CD14-positive monocyte (primary cell): Measurements from ENCODE around the gene AMBRA1. TPM values are rescaled to one million over a fixed set of nuclear protein-coding genes. Genes with fewer than 3 reads are reported as not detected.

Experiments
- DNase-seq, 3 donors: peaks; one replicate each; pipeline ENCODE4 v3.0.0-alpha.2; 2011 to 2022
- H2AFZ ChIP-seq: 2 replicates; pipeline ENCODE4 v1.6.0; 2012; ENCODE audit warnings: mild to moderate bottlenecking, low read depth, low read length, inconsistent platforms; ENCODE audit not compliant: insufficient read depth, poor library complexity, severe bottlenecking
- H3K27ac ChIP-seq, 2 donors: 1 replicate in 1 of 2; 2 replicates in 1 of 2; pipeline ENCODE4 v1.5.1; 2012 to 2013; ENCODE audit warnings: low read length in 2 of 2, control low read depth in 1 of 2, inconsistent platforms in 1 of 2, low read depth in 1 of 2, mild to moderate bottlenecking in 1 of 2
- H3K27me3 ChIP-seq, 2 donors: one replicate each; pipeline versions ENCODE4 v1.6.0 to v1.6.1; 2011 to 2013; ENCODE audit warnings: low read length in 2 of 2; ENCODE audit not compliant: control insufficient read depth in 2 of 2, insufficient read depth in 2 of 2
- H3K36me3 ChIP-seq, 2 donors: replicated peaks in 1 of 2; 1 replicate in 1 of 2; 2 replicates in 1 of 2; pipeline versions ENCODE4 v1.5.1 to v1.6.1; 2012 to 2013; ENCODE audit warnings: low read length in 2 of 2, control low read depth in 1 of 2, inconsistent platforms in 1 of 2, mild to moderate bottlenecking in 1 of 2; ENCODE audit not compliant: insufficient read depth in 2 of 2, control insufficient read depth in 1 of 2
- H3K4me1 ChIP-seq, 2 donors: 1 replicate in 1 of 2; 2 replicates in 1 of 2; pipeline versions ENCODE4 v1.5.1 to v1.6.1; 2012 to 2013; ENCODE audit warnings: low read length in 2 of 2, control low read depth in 1 of 2, inconsistent platforms in 1 of 2, mild to moderate bottlenecking in 1 of 2, moderate library complexity in 1 of 2; ENCODE audit not compliant: insufficient read depth in 2 of 2, control insufficient read depth in 1 of 2
- H3K4me2 ChIP-seq: replicated peaks from 2 replicates; pipeline ENCODE3; 2012; ENCODE audit warnings: low read length, moderate library complexity, mild to moderate bottlenecking; ENCODE audit not compliant: poor library complexity, severe bottlenecking; ENCODE audit errors: extremely low read depth
- H3K4me3 ChIP-seq, 3 experiments: fragments of 200-600 bp in 1 of 3; sonication (generic) in 1 of 3; replicated peaks in 1 of 3; 1 replicate in 2 of 3; 2 replicates in 1 of 3; pipeline ENCODE4 v1.5.1; 2011 to 2013; ENCODE audit warnings: low read length in 3 of 3, mild to moderate bottlenecking in 3 of 3, control low read depth in 2 of 3, low read depth in 2 of 3, inconsistent platforms in 1 of 3, moderate library complexity in 1 of 3
- H3K79me2 ChIP-seq: 2 replicates; pipeline ENCODE4 v1.6.0; 2012; ENCODE audit warnings: mild to moderate bottlenecking, control low read depth, inconsistent platforms, low read length, moderate library complexity; ENCODE audit not compliant: insufficient read depth
- H3K9ac ChIP-seq: 2 replicates; pipeline ENCODE4 v1.6.0; 2017; ENCODE audit warnings: low read length, mild to moderate bottlenecking; ENCODE audit not compliant: insufficient read depth, poor library complexity, severe bottlenecking
- H3K9me3 ChIP-seq, 2 donors: replicated peaks in 1 of 2; 1 replicate in 1 of 2; 2 replicates in 1 of 2; pipeline versions ENCODE4 v1.5.1 to v1.6.1; 2012 to 2013; ENCODE audit warnings: low read length in 2 of 2, control low read depth in 1 of 2; ENCODE audit not compliant: control insufficient read depth in 1 of 2, insufficient read depth in 1 of 2
- H4K20me1 ChIP-seq: 2 replicates; pipeline ENCODE4 v1.6.0; 2012; ENCODE audit warnings: mild to moderate bottlenecking, low read length, control low read depth, moderate library complexity; ENCODE audit not compliant: insufficient read depth
- H3K27ac Mint-ChIP-seq, 7 donors: one replicate each; pipeline ENCODE4 v1.8.0; 2020; ENCODE audit warnings: mild to moderate bottlenecking in 7 of 7, mixed read lengths in 7 of 7, moderate library complexity in 6 of 7, inconsistent platforms in 2 of 7
- H3K27me3 Mint-ChIP-seq, 3 donors: one replicate each; pipeline ENCODE4 v1.8.0; 2021 to 2022; ENCODE audit warnings: low read depth in 3 of 3, mild to moderate bottlenecking in 3 of 3, mixed read lengths in 3 of 3, moderate library complexity in 3 of 3, inconsistent platforms in 1 of 3
- H3K36me3 Mint-ChIP-seq, 2 donors: one replicate each; pipeline ENCODE4 v1.8.0; 2020; ENCODE audit warnings: mixed read lengths in 2 of 2, inconsistent platforms in 1 of 2, mild to moderate bottlenecking in 1 of 2
- H3K4me1 Mint-ChIP-seq: one replicate; pipeline ENCODE4 v1.8.0; 2020; ENCODE audit warnings: mild to moderate bottlenecking, mixed read lengths
- H3K4me3 Mint-ChIP-seq, 2 donors: one replicate each; pipeline ENCODE4 v1.8.0; 2020; ENCODE audit warnings: mild to moderate bottlenecking in 2 of 2, mixed read lengths in 2 of 2, moderate library complexity in 1 of 2
- H3K9me3 Mint-ChIP-seq, 7 donors: one replicate each; pipeline ENCODE4 v1.8.0; 2020 to 2022; ENCODE audit warnings: mixed read lengths in 7 of 7, mild to moderate bottlenecking in 6 of 7, moderate library complexity in 6 of 7, inconsistent platforms in 2 of 7
- WGBS: methylation state at CpG from one replicate; pipeline ENCODE4 v1.1.5; 2013; ENCODE audit warnings: missing lambda C conversion rate; ENCODE audit not compliant: insufficient coverage; 5-methylcytosine and 5-hydroxymethylcytosine counted together
- intact Hi-C, 2 donors: fragments of 100-400 bp; cut with micrococcal nuclease; formaldehyde crosslinking; loops; one replicate each; pipeline versions ENCODE4 v1.15.0 to v1.15.1; 2023
- polyA plus RNA-seq, 3 donors: library from polyadenylated mRNA; depleted of rRNA in 1 of 3; unstranded in 2 of 3; stranded (reverse) in 1 of 3; fragments of 300-500 nt in 2 of 3; fragments of >200 nt in 1 of 3; fragmentation: Illumina TruSeq in 2 of 3; gene quantifications; 1 replicate in 2 of 3; 2 replicates in 1 of 3; pipeline ENCODE4 v1.2.3, GENCODE V29; 2012 to 2021
- TF ChIP-seq, protein P1 (sequence below): fragments of 200-600 bp; IDR thresholded peaks from one replicate; pipeline ENCODE4 v1.8.0; 2022; ENCODE audit warnings: antibody characterized with exemption, mild to moderate bottlenecking

AMBRA1 gene
- polyA plus RNA-seq, 3 donors = 2.1 to 6.1 (median 3.8) TPM

DNA sequence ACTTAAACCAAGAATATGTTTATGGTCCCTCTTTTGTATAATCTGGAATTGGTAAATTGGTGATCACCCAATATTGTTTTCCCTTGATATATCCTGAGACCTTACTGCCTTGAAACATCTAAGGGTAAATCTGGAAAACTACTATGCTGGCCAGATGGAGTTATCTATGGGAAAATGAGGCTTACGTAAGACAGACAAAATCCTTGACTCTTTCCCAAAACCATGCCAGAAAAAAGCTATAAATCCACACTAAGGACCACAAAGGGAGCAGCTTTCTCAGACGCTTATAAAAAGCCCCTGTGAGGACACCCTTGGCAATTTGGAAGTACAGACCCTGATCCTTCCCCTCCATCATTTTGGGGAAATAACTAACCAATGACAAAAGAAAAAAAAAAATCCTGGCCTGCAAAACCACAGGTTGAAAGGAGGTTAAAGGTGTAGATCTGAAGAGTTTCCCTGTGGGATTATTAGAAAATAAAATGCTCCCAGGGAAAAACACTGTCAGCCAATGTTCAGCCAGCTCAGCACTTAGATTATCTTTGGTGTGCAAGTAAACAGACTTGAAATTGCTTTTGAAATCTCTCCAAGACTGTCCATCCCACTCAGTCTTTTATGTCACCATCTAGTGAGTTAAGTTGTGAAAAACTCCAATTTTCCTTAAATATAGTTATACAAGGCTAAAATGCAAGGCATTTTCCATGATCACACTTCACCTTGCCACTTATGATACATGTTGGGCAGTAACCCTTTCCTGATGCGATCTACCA, 6.6 kb upstream of the AMBRA1 start:
- no peak overlapping the region for H2AFZ ChIP-seq
- H3K4me3 ChIP-seq = no peak overlapping the region
- no peaks in the 10 kb centered on the region for H4K20me1 ChIP-seq
- Mint-ChIP-seq H3K27me3 (peaks cover 0 to 3% (median 0%) of the 10 kb centered on the region in 3 donors), H3K9me3 (peaks cover 0 to 2% (median 0%) of the 10 kb centered on the region in 7 donors), H3K4me1 (no peaks in the 10 kb centered on the region), H3K4me3 (no peak overlapping the region), H3K36me3 (peaks cover 12 to 17% of the 10 kb centered on the region in 2 donors), H3K27ac (no peak overlapping the region)
- no peak for DNase-seq
- H3K9ac ChIP-seq = no peak overlapping the region
- 100% methylated on average over 1 of the region's 3 CpGs for WGBS
- peaks cover 7 to 16% of the 10 kb centered on the region in 2 donors for H3K36me3 ChIP-seq
- TF ChIP-seq, protein P1, sequence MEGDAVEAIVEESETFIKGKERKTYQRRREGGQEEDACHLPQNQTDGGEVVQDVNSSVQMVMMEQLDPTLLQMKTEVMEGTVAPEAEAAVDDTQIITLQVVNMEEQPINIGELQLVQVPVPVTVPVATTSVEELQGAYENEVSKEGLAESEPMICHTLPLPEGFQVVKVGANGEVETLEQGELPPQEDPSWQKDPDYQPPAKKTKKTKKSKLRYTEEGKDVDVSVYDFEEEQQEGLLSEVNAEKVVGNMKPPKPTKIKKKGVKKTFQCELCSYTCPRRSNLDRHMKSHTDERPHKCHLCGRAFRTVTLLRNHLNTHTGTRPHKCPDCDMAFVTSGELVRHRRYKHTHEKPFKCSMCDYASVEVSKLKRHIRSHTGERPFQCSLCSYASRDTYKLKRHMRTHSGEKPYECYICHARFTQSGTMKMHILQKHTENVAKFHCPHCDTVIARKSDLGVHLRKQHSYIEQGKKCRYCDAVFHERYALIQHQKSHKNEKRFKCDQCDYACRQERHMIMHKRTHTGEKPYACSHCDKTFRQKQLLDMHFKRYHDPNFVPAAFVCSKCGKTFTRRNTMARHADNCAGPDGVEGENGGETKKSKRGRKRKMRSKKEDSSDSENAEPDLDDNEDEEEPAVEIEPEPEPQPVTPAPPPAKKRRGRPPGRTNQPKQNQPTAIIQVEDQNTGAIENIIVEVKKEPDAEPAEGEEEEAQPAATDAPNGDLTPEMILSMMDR = no peak
- intact Hi-C loops = no loop called here
- no peaks in the 10 kb centered on the region for H3K27me3 ChIP-seq
- H3K4me2 ChIP-seq = no peak overlapping the region
- H3K9me3 ChIP-seq = no peaks in the 10 kb centered on the region
- H3K79me2 ChIP-seq = no peaks in the 10 kb centered on the region
- H3K27ac ChIP-seq = no peak overlapping the region
- H3K4me1 ChIP-seq = no peaks in the 10 kb centered on the region

DNA sequence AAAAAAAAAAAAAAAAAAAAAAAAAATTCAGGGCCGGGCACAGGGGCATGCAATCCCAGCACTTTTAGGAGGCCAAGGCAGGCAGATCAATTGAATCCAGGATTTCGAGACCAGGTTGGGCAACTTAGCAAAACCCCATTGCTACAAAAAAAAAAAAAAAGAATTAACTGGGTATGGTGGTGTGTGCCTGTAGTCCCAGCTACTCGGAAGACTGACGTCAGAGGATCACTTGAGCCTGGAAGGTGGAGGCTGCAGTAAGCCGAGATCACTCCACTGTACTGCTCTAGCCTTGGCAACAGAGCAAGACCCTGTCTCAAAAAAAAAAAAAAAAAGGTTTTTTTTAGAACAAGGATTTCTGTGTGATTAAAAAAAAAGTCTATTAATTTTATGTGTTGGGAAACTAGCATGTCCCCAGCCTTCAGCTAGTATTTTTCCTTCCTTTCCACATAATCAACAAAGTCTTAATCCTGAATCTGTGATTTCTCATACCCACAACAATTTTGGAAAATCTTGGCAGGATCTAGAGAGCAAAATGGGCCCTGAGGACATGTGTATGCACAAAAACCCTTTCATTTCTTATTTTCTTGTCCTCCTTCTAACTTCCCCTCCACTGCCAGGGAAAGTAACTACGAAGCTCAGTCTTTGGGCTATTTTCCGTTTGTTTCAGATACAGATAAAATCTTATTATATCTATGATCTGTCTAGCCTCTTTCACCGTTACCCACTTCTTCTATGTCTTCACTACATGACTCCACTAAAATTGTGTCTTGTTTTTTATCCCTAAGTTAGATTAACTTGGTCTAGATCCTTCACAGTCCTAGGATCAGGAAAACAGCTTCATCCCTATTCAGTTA, 5.7 kb upstream of the AMBRA1 start:
- Histone ChIP-seq H3K4me3 (no peak overlapping the region), H3K27ac (no peak overlapping the region), H2AFZ (no peak overlapping the region), H3K9me3 (no peaks in the 10 kb centered on the region), H3K4me2 (no peak overlapping the region), H3K27me3 (no peaks in the 10 kb centered on the region), H4K20me1 (no peaks in the 10 kb centered on the region), H3K9ac (no peak overlapping the region), H3K36me3 (peaks cover 7 to 16% of the 10 kb centered on the region in 2 donors), H3K79me2 (no peaks in the 10 kb centered on the region), H3K4me1 (peaks cover under 1% of the 10 kb centered on the region in 2 donors)
- Mint-ChIP-seq H3K9me3 (peaks cover 0 to 2% (median 0%) of the 10 kb centered on the region in 7 donors), H3K4me1 (peaks cover under 1% of the 10 kb centered on the region), H3K36me3 (peaks cover 12 to 17% of the 10 kb centered on the region in 2 donors), H3K27me3 (peaks cover 0 to 3% (median 0%) of the 10 kb centered on the region in 3 donors), H3K27ac (no peak overlapping the region), H3K4me3 (no peak overlapping the region)
- 94% methylated on average over 3 of the region's 8 CpGs for WGBS
- no peak for DNase-seq
- intact Hi-C loops = no loop called here
- TF ChIP-seq, protein P1 = no peak
